HepG2 (cell line): ENCODE data around the gene VASN. TPM values are rescaled to one million over a fixed set of nuclear protein-coding genes. Genes with fewer than 3 reads are reported as not detected.
A peak's percentile ranks its signal among the peaks of the same experiment; 100 is the strongest.

Source experiments
- ESRRA ChIP-seq: sonication (generic); formaldehyde crosslinking; IDR thresholded peaks from 2 replicates; pipeline ENCODE4 v1.5.1; 2020; ENCODE audit warnings: mild to moderate bottlenecking, low read depth, missing genetic modification reagents
- FOXP1 ChIP-seq, 2 experiments: fragments of 450-650 bp in 1 of 2; IDR thresholded peaks; 2 replicates each; pipeline ENCODE4 v1.6.1; 2017 to 2018; ENCODE audit warnings: antibody characterized with exemption in 1 of 2
- GTF2F1 ChIP-seq: fragments of 150-350 bp; IDR thresholded peaks from 2 replicates; pipeline ENCODE4 v1.6.1; 2014; ENCODE audit warnings: low read length
- HNF4G ChIP-seq, 2 experiments: sonication (generic) in 1 of 2; formaldehyde crosslinking in 1 of 2; IDR thresholded peaks; 2 replicates each; pipeline versions ENCODE4 v1.4.0 to v1.6.1; 2011 to 2020; ENCODE audit warnings: borderline replicate concordance in 2 of 2, low read depth in 2 of 2, mild to moderate bottlenecking in 2 of 2, low read length in 1 of 2, missing genetic modification reagents in 1 of 2, moderate library complexity in 1 of 2
- MBD4 ChIP-seq: IDR thresholded peaks from 2 replicates; pipeline ENCODE4 v1.6.1; 2012; ENCODE audit warnings: low read length, inconsistent platforms, borderline replicate concordance
- MTA1 ChIP-seq: sonication (generic); formaldehyde crosslinking; IDR thresholded peaks from 2 replicates; pipeline ENCODE4 v1.4.0; 2020; ENCODE audit warnings: missing genetic modification reagents, mild to moderate bottlenecking, borderline replicate concordance
- MXD4 ChIP-seq: IDR thresholded peaks from 2 replicates; pipeline ENCODE4 v1.6.1; 2016; ENCODE audit warnings: mild to moderate bottlenecking, missing biosample characterization, missing genetic modification reagents
- MYC ChIP-seq: sonication (generic); formaldehyde crosslinking; IDR thresholded peaks from 2 replicates; pipeline ENCODE4 v1.9.0; 2021; ENCODE audit warnings: missing genetic modification reagents, borderline replicate concordance
- NFYC ChIP-seq: IDR thresholded peaks from 2 replicates; pipeline ENCODE4 v1.6.1; 2016; ENCODE audit warnings: missing genetic modification reagents, missing compliant biosample characterization
- NR2C2 ChIP-seq: sonication (generic); formaldehyde crosslinking; IDR thresholded peaks from 2 replicates; pipeline ENCODE4 v1.4.0; 2020; ENCODE audit warnings: missing genetic modification reagents, mild to moderate bottlenecking, moderate library complexity, borderline replicate concordance
- PHF5A ChIP-seq: IDR thresholded peaks from one replicate; pipeline ENCODE4 v1.6.1; 2018; ENCODE audit warnings: low read depth, missing genetic modification reagents; ENCODE audit not compliant: unreplicated experiment
- POLR2A ChIP-seq, 2 experiments: IDR thresholded peaks; 2 replicates each; pipeline ENCODE4 v1.6.1; 2011; ENCODE audit warnings: low read depth in 2 of 2, low read length in 2 of 2, mild to moderate bottlenecking in 1 of 2, moderate library complexity in 1 of 2; ENCODE audit not compliant: insufficient read depth in 1 of 2
- SCMH1 ChIP-seq: sonication (generic); formaldehyde crosslinking; IDR thresholded peaks from 2 replicates; pipeline ENCODE4 v1.9.0; 2021; ENCODE audit warnings: missing genetic modification reagents, mild to moderate bottlenecking, borderline replicate concordance
- SP4 ChIP-seq: sonication (generic); formaldehyde crosslinking; IDR thresholded peaks from 2 replicates; pipeline ENCODE4 v1.8.1; 2023; ENCODE audit warnings: mild to moderate bottlenecking, missing genetic modification reagents
- SRF ChIP-seq: IDR thresholded peaks from 2 replicates; pipeline ENCODE4 v1.6.1; 2011; ENCODE audit warnings: mild to moderate bottlenecking, low read depth, low read length, moderate library complexity
- YY1 ChIP-seq: IDR thresholded peaks from 2 replicates; pipeline ENCODE4 v1.6.1; 2011; ENCODE audit warnings: low read length, low read depth, moderate library complexity, mild to moderate bottlenecking; ENCODE audit not compliant: insufficient read depth, insufficient replicate concordance
- ZMAT3 ChIP-seq: sonication (generic); formaldehyde crosslinking; conservative IDR thresholded peaks from 2 replicates; pipeline ENCODE4 v1.7.0; 2021; ENCODE audit warnings: missing genetic modification reagents
- ZNF296 ChIP-seq: sonication (generic); formaldehyde crosslinking; conservative IDR thresholded peaks from 2 replicates; pipeline ENCODE4 v1.5.0; 2020; ENCODE audit warnings: mild to moderate bottlenecking, missing genetic modification reagents
- ZNF337 ChIP-seq: sonication (generic); formaldehyde crosslinking; IDR thresholded peaks from 2 replicates; pipeline ENCODE4 v1.5.1; 2020; ENCODE audit warnings: missing genetic modification reagents, low read depth, mild to moderate bottlenecking, borderline replicate concordance
- ZNF446 ChIP-seq: sonication (generic); formaldehyde crosslinking; IDR thresholded peaks from 2 replicates; pipeline ENCODE4 v1.5.0; 2020; ENCODE audit warnings: mild to moderate bottlenecking, missing genetic modification reagents
- ZNF512 ChIP-seq: sonication (generic); formaldehyde crosslinking; IDR thresholded peaks from 2 replicates; pipeline ENCODE4 v1.4.0; 2020; ENCODE audit warnings: mild to moderate bottlenecking, missing genetic modification reagents
- ZNF556 ChIP-seq: sonication (generic); formaldehyde crosslinking; IDR thresholded peaks from 2 replicates; pipeline ENCODE4 v1.4.0; 2020; ENCODE audit warnings: mild to moderate bottlenecking, missing genetic modification reagents, borderline replicate concordance
- ZNF724P ChIP-seq: sonication (generic); formaldehyde crosslinking; IDR thresholded peaks from 2 replicates; pipeline ENCODE4 v1.8.0; 2022; ENCODE audit warnings: missing genetic modification reagents, borderline replicate concordance
- ZNF777 ChIP-seq: sonication (generic); formaldehyde crosslinking; IDR thresholded peaks from 2 replicates; pipeline ENCODE4 v1.4.0; 2020; ENCODE audit warnings: missing genetic modification reagents
- polyA plus RNA-seq, 8 experiments: library from polyadenylated mRNA; depleted of rRNA in 3 of 8; stranded (reverse) in 7 of 8; unstranded in 1 of 8; fragments of >200 nt; fragmentation: Illumina TruSeq in 4 of 8; extraction: Trizol in 4 of 8; gene quantifications; 2 replicates each; pipeline versions ENCODE4 v1.2.1 to v1.2.3, GENCODE V29; 2011 to 2016; ENCODE audit warnings: low read depth in 4 of 8, missing spikeins in 1 of 8, mixed read lengths in 1 of 8; ENCODE audit not compliant: insufficient read depth in 1 of 8
- total RNA-seq, 5 experiments: library from RNA; depleted of rRNA; stranded (reverse); fragments of >200 nt; fragmentation: Illumina TruSeq; extraction: Trizol; gene quantifications; 2 replicates each; pipeline ENCODE4 v1.2.3, GENCODE V29; 2016; ENCODE audit warnings: low read depth in 1 of 5
- TF ChIP-seq, protein P1 (sequence below): IDR thresholded peaks from 2 replicates; pipeline ENCODE4 v1.6.1; 2016
- TF ChIP-seq, protein P2 (sequence below): sonication (generic); formaldehyde crosslinking; IDR thresholded peaks from 2 replicates; pipeline ENCODE4 v1.9.0; 2022; ENCODE audit warnings: low read depth, missing genetic modification reagents

The VASN gene
- total and polyA plus RNA-seq, 2 of the 13 experiments (the other 11 are each of a cell fraction or from before 2014, with no cell fraction given) = 8.4 to 18.2 TPM

- TF ChIP-seq YY1 (peak; percentile 53), MXD4 (CRISPR knock-in tag) (peak; percentile 72), MTA1 (no peak), FOXP1 (IDR thresholded peaks at IDR 0.05) (no peak), FOXP1 (CRISPR knock-in tag; IDR thresholded peaks at IDR 0.05) (no peak), SRF (no peak), ZNF337 (CRISPR knock-in tag) (no peak), SCMH1 (CRISPR knock-in tag) (no peak), ZNF556 (CRISPR knock-in tag) (0 out of 2 replicates have a peak, but pooled peaks have one; percentile 31), MYC (CRISPR knock-in tag) (no peak; the same call in 1 of the 2 replicates), ESRRA (CRISPR knock-in tag) (no peak), MBD4 (no peak), PHF5A (CRISPR knock-in tag) (no peak), NR2C2 (CRISPR knock-in tag) (no peak), HNF4G (IDR thresholded peaks at IDR 0.05; ENCODE audit: borderline replicate concordance, low read depth, low read length) (no peak), HNF4G (CRISPR knock-in tag; IDR thresholded peaks at IDR 0.05; ENCODE audit: borderline replicate concordance, low read depth) (no peak), ZNF296 (CRISPR knock-in tag) (no peak), NFYC (CRISPR knock-in tag) (peak; percentile 83), SP4 (CRISPR knock-in tag) (peak; percentile 99), GTF2F1 (no peak), ZMAT3 (CRISPR knock-in tag) (no peak), ZNF777 (peak; percentile 91), POLR2A (IDR thresholded peaks at IDR 0.05; ENCODE audit: insufficient read depth in 1 of 2, low read depth in 2 of 2, low read length in 2 of 2) (peak; percentile 64 to 66), ZNF724P (CRISPR knock-in tag) (0 out of 2 replicates have a peak, but pooled peaks have one; percentile 41), ZNF512 (no peak), ZNF446 (CRISPR knock-in tag) (0 out of 2 replicates have a peak, but pooled peaks have one; percentile 54)
- TF ChIP-seq, protein P1, sequence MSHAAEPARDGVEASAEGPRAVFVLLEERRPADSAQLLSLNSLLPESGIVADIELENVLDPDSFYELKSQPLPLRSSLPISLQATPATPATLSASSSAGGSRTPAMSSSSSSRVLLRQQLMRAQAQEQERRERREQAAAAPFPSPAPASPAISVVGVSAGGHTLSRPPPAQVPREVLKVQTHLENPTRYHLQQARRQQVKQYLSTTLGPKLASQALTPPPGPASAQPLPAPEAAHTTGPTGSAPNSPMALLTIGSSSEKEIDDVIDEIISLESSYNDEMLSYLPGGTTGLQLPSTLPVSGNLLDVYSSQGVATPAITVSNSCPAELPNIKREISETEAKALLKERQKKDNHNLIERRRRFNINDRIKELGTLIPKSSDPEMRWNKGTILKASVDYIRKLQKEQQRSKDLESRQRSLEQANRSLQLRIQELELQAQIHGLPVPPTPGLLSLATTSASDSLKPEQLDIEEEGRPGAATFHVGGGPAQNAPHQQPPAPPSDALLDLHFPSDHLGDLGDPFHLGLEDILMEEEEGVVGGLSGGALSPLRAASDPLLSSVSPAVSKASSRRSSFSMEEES (CRISPR knock-in tag) = peak; percentile 49; the same call in 1 of the 2 replicates
- TF ChIP-seq, protein P2, sequence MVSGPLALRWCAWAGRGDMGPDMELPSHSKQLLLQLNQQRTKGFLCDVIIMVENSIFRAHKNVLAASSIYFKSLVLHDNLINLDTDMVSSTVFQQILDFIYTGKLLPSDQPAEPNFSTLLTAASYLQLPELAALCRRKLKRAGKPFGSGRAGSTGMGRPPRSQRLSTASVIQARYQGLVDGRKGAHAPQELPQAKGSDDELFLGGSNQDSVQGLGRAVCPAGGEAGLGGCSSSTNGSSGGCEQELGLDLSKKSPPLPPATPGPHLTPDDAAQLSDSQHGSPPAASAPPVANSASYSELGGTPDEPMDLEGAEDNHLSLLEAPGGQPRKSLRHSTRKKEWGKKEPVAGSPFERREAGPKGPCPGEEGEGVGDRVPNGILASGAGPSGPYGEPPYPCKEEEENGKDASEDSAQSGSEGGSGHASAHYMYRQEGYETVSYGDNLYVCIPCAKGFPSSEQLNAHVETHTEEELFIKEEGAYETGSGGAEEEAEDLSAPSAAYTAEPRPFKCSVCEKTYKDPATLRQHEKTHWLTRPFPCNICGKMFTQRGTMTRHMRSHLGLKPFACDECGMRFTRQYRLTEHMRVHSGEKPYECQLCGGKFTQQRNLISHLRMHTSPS = no peak
Measured at GRCh38 chr16:4416200-4417032, 44.8 kb downstream of the VASN start, which contains the start of gene CORO7 (continued).
